Peyer's patch (tissue), 4 donors: Measurements from ENCODE around the gene NDRG3.

ENCODE experiments used
- POLR2A ChIP-seq, 2 donors: fragments of 450-650 bp; IDR thresholded peaks; one replicate each; pipeline ENCODE4 v1.5.1; 2017; ENCODE audit warnings: antibody characterized with exemption in 2 of 2, mild to moderate bottlenecking in 2 of 2, moderate library complexity in 2 of 2
- TF ChIP-seq, protein P1 (sequence below), 6 experiments: fragments of 450-650 bp in 4 of 6; fragments of 200-600 bp in 2 of 6; sonication (generic) in 1 of 6; IDR thresholded peaks; one replicate each; pipeline ENCODE4 v1.5.1; 2017 to 2019; ENCODE audit warnings: antibody characterized with exemption in 6 of 6, mild to moderate bottlenecking in 3 of 6, moderate library complexity in 1 of 6

DNA sequence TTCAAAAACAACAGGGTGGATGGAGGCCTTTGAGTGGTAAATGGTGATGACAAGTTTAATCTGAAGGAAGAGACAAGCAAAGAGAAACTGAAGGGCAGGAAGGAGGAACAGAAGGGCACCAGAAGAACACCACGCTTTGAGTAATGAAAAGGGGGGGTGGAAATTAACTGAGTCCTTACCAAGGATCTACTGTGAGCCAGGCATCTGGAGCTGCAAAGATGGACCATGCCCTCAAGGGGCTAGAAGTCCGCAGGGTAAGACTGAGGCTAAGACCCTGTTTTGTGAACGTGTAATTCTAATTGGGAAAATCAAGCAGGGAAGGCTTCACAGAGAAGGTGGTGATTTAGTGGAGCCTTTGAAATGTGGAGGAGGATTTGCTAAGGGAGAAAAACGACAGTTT, 1.6 kb downstream of the NDRG3 start:
- TF ChIP-seq, protein P1, sequence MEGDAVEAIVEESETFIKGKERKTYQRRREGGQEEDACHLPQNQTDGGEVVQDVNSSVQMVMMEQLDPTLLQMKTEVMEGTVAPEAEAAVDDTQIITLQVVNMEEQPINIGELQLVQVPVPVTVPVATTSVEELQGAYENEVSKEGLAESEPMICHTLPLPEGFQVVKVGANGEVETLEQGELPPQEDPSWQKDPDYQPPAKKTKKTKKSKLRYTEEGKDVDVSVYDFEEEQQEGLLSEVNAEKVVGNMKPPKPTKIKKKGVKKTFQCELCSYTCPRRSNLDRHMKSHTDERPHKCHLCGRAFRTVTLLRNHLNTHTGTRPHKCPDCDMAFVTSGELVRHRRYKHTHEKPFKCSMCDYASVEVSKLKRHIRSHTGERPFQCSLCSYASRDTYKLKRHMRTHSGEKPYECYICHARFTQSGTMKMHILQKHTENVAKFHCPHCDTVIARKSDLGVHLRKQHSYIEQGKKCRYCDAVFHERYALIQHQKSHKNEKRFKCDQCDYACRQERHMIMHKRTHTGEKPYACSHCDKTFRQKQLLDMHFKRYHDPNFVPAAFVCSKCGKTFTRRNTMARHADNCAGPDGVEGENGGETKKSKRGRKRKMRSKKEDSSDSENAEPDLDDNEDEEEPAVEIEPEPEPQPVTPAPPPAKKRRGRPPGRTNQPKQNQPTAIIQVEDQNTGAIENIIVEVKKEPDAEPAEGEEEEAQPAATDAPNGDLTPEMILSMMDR (IDR thresholded peaks at IDR 0.05), result no peak
- TF ChIP-seq POLR2A (IDR thresholded peaks at IDR 0.05), result no peak
